Measurements from ENCODE around the gene PKD1.

The PKD1 gene

GRCh38 chr16:2152695-2153506 lies 17.2 kb upstream of the PKD1 start:
- in situ Hi-C loops (cut with MboI; ENCODE audit: low sequenced_read_pairs) = no loop called here

- in situ Hi-C loops (cut with MboI; ENCODE audit: low sequenced_read_pairs) = no loop called here
These were observed 15.7 kb upstream of the PKD1 start for GRCh38 chr16:2151188-2152091.

GRCh38 chr16:2150418-2151187 lies 14.9 kb upstream of the PKD1 start:
- in situ Hi-C loops (cut with MboI; ENCODE audit: low sequenced_read_pairs) = no loop called here

GRCh38 chr16:2149630-2150417 lies 14.1 kb upstream of the PKD1 start:
- in situ Hi-C loops (cut with MboI; ENCODE audit: low sequenced_read_pairs) = loop anchor here (25.0 kb wide), 1 partner anchor 288 kb away; the partner anchor contains the start of gene MEIOB

GRCh38 chr16:2148714-2149629 lies 13.3 kb upstream of the PKD1 start:
- in situ Hi-C loops (cut with MboI; ENCODE audit: low sequenced_read_pairs) = loop anchor here (25.0 kb wide), 1 partner anchor 287 kb away; the partner anchor contains the start of gene MEIOB

- in situ Hi-C loops (cut with MboI; ENCODE audit: low sequenced_read_pairs) = loop anchor here (25.0 kb wide), 1 partner anchor 286 kb away; the partner anchor contains the start of gene MEIOB
These were observed 12.4 kb upstream of the PKD1 start, which contains the start of gene RAB26 for GRCh38 chr16:2147981-2148671. Gene RAB26 (plus strand): TSS chr16:2148625. CDS start chr16:2148784, 159 bp downstream.

GRCh38 chr16:2147378-2147777 lies 11.7 kb upstream of the PKD1 start:
- in situ Hi-C loops (cut with MboI; ENCODE audit: low sequenced_read_pairs) = loop anchor here (25.0 kb wide), 1 partner anchor 285 kb away; the partner anchor contains the start of gene MEIOB

GRCh38 chr16:2145843-2146242 lies 10.1 kb upstream of the PKD1 start:
- in situ Hi-C loops (cut with MboI; ENCODE audit: low sequenced_read_pairs) = loop anchor here (25.0 kb wide), 1 partner anchor 284 kb away; the partner anchor contains the start of gene MEIOB

GRCh38 chr16:2143878-2144485 lies 8.3 kb upstream of the PKD1 start:
- in situ Hi-C loops (cut with MboI; ENCODE audit: low sequenced_read_pairs) = loop anchor here (5.0 to 25.0 kb wide), 2 partner anchors 122 to 282 kb away; partner anchors contain the start of gene MEIOB

- in situ Hi-C loops (cut with MboI; ENCODE audit: low sequenced_read_pairs) = loop anchor here (5.0 to 25.0 kb wide), 2 partner anchors 121 to 281 kb away; partner anchors contain the start of gene MEIOB
These were observed 7.5 kb upstream of the PKD1 start for GRCh38 chr16:2142942-2143877.

- in situ Hi-C loops (cut with MboI; ENCODE audit: low sequenced_read_pairs) = loop anchor here (25.0 kb wide), 1 partner anchor 273 kb away; the partner anchor contains the start of gene MEIOB
These were observed 627 bp downstream of the PKD1 start for GRCh38 chr16:2135071-2135470.

- in situ Hi-C loops (cut with MboI; ENCODE audit: low sequenced_read_pairs) = loop anchor here (25.0 kb wide), 1 partner anchor 271 kb away; the partner anchor contains the start of gene MEIOB
These were observed 1.9 kb downstream of the PKD1 start for GRCh38 chr16:2133797-2134196.

GRCh38 chr16:2129890-2130447 lies 5.7 kb downstream of the PKD1 start:
- in situ Hi-C loops (cut with MboI; ENCODE audit: low sequenced_read_pairs) = loop anchor here (25.0 kb wide), 1 partner anchor 268 kb away; the partner anchor contains the start of gene MEIOB

GRCh38 chr16:2129251-2129650 lies 6.4 kb downstream of the PKD1 start:
- in situ Hi-C loops (cut with MboI; ENCODE audit: low sequenced_read_pairs) = loop anchor here (25.0 kb wide), 1 partner anchor 267 kb away; the partner anchor contains the start of gene MEIOB

- in situ Hi-C loops (cut with MboI; ENCODE audit: low sequenced_read_pairs) = loop anchor here (25.0 kb wide), 1 partner anchor 265 kb away; the partner anchor contains the start of gene MEIOB
These were observed 7.9 kb downstream of the PKD1 start for GRCh38 chr16:2127630-2128280.

Data from HL-60/S4 treated with retinoic acid at 250 ng/mL for 4 days and 3 days (cell line).